IMR-90 (cell line): ENCODE data around the gene ANKRD34B. TPM values are rescaled to one million over a fixed set of nuclear protein-coding genes. Genes with fewer than 3 reads are reported as not detected.

ENCODE experiments used
- ATAC-seq: fragments of 200-7000 bp; cut with Tn5 transposase; 2 replicates; pipeline ENCODE4 v1.9.1; 2020; ENCODE audit warnings: low read depth, mild to moderate bottlenecking, moderate library complexity
- BruUV-seq: library from RNA; stranded (reverse); fragments of 400-500 nt; replicated peaks from 2 replicates; lab custom pipeline; 2021; lab: Mats Ljungman, UMichigan
- CTCF ChIA-PET: fragments of 300-600 bp; formaldehyde crosslinking; extraction: SDS; loops from one replicate; lab custom pipeline; 2021; ENCODE audit warnings: antibody characterized with exemption; lab: Yijun Ruan, JAX
- POLR2A ChIA-PET: fragments of 300-600 bp; sonication (Branson Sonifier 250); formaldehyde crosslinking; loops from one replicate; lab custom pipeline; 2022; ENCODE audit warnings: antibody characterized with exemption; ENCODE audit not compliant: unreplicated experiment; lab: Charles Lee
- DNase-seq: peaks from one replicate; pipeline ENCODE4 v3.0.0; 2013
- H2AFZ ChIP-seq: replicated peaks from 2 replicates; pipeline ENCODE3; 2013; ENCODE audit warnings: low read length, mild to moderate bottlenecking; ENCODE audit not compliant: poor library complexity
- H2AK5ac ChIP-seq: 2 replicates; pipeline ENCODE4 v1.6.1; 2013; ENCODE audit warnings: low read depth, low read length, inconsistent platforms
- H2AK9ac ChIP-seq: replicated peaks from 2 replicates; pipeline ENCODE3; 2013; ENCODE audit warnings: mild to moderate bottlenecking, low read depth, low read length, moderate library complexity; ENCODE audit not compliant: poor library complexity
- H2BK120ac ChIP-seq: 2 replicates; pipeline ENCODE4 v1.6.1; 2013; ENCODE audit warnings: low read depth, low read length, inconsistent platforms
- H2BK15ac ChIP-seq: 3 replicates; pipeline ENCODE4 v1.6.1; 2013; ENCODE audit warnings: low read depth, low read length, inconsistent platforms
- H2BK20ac ChIP-seq: 2 replicates; pipeline ENCODE4 v1.6.1; 2013; ENCODE audit warnings: low read depth, mild to moderate bottlenecking, inconsistent platforms, low read length, moderate library complexity
- H2BK5ac ChIP-seq: 2 replicates; pipeline ENCODE4 v1.6.1; 2013; ENCODE audit warnings: mild to moderate bottlenecking, low read depth, low read length, inconsistent platforms; ENCODE audit not compliant: poor library complexity, severe bottlenecking
- H3K14ac ChIP-seq: replicated peaks from 2 replicates; pipeline ENCODE4 v1.6.1; 2013; ENCODE audit warnings: low read depth, low read length, inconsistent platforms
- H3K18ac ChIP-seq: 2 replicates; pipeline ENCODE4 v1.6.1; 2013; ENCODE audit warnings: low read depth, low read length, control low read depth
- H3K23ac ChIP-seq: 2 replicates; pipeline ENCODE4 v1.6.1; 2013; ENCODE audit warnings: low read depth, low read length, inconsistent platforms
- H3K27ac ChIP-seq: 2 replicates; pipeline ENCODE4 v1.5.1; 2013; ENCODE audit warnings: mild to moderate bottlenecking, control low read depth, low read length; ENCODE audit not compliant: insufficient read depth
- H3K27me3 ChIP-seq: 2 replicates; pipeline ENCODE4 v1.6.1; 2013; ENCODE audit warnings: low read length; ENCODE audit not compliant: control insufficient read depth, insufficient read depth
- H3K36me3 ChIP-seq: 2 replicates; pipeline ENCODE4 v1.6.1; 2013; ENCODE audit warnings: low read length, mixed read lengths; ENCODE audit not compliant: control insufficient read depth, insufficient read depth
- H3K4ac ChIP-seq: 2 replicates; pipeline ENCODE4 v1.6.1; 2013; ENCODE audit warnings: low read depth, low read length, inconsistent platforms
- H3K4me1 ChIP-seq: 2 replicates; pipeline ENCODE4 v1.6.1; 2013; ENCODE audit warnings: low read length, mixed read lengths; ENCODE audit not compliant: control insufficient read depth, insufficient read depth
- H3K4me2 ChIP-seq: 2 replicates; pipeline ENCODE4 v1.6.1; 2013; ENCODE audit warnings: low read depth, mild to moderate bottlenecking, control low read depth, low read length, moderate library complexity
- H3K4me3 ChIP-seq: 2 replicates; pipeline ENCODE4 v1.5.1; 2013; ENCODE audit warnings: low read depth, mild to moderate bottlenecking, control low read depth, low read length, moderate library complexity; ENCODE audit not compliant: insufficient read depth
- H3K56ac ChIP-seq: 2 replicates; pipeline ENCODE4 v1.6.1; 2013; ENCODE audit warnings: low read length, inconsistent platforms; ENCODE audit not compliant: insufficient read depth; ENCODE audit errors: extremely low read depth
- H3K79me1 ChIP-seq, 2 experiments: 2 replicates each; pipeline ENCODE4 v1.6.1; 2013; ENCODE audit warnings: low read length in 2 of 2, inconsistent platforms in 1 of 2, low read depth in 1 of 2
- H3K9ac ChIP-seq: 2 replicates; pipeline ENCODE4 v1.6.1; 2013; ENCODE audit warnings: low read depth, low read length, control low read depth
- H3K9me1 ChIP-seq: 2 replicates; pipeline ENCODE4 v1.6.1; 2013; ENCODE audit warnings: low read length, inconsistent platforms; ENCODE audit not compliant: insufficient read depth
- H3K9me3 ChIP-seq: 2 replicates; pipeline ENCODE4 v1.6.1; 2013; ENCODE audit warnings: low read length; ENCODE audit not compliant: control insufficient read depth, insufficient read depth
- H4K20me1 ChIP-seq: 2 replicates; pipeline ENCODE4 v1.6.1; 2013; ENCODE audit warnings: low read length, inconsistent platforms; ENCODE audit not compliant: insufficient read depth
- H4K5ac ChIP-seq: 2 replicates; pipeline ENCODE4 v1.6.1; 2013; ENCODE audit warnings: mild to moderate bottlenecking, low read depth, low read length, control low read depth
- H4K8ac ChIP-seq, 2 experiments: 2 replicates each; pipeline ENCODE4 v1.6.1; 2013; ENCODE audit warnings: low read depth in 2 of 2, low read length in 2 of 2, control low read depth in 1 of 2, inconsistent platforms in 1 of 2
- H4K91ac ChIP-seq: 2 replicates; pipeline ENCODE4 v1.6.1; 2013; ENCODE audit warnings: low read depth, low read length, inconsistent platforms; ENCODE audit not compliant: insufficient read depth
- BHLHE40 ChIP-seq: fragments of 150-350 bp; IDR thresholded peaks from 2 replicates; pipeline ENCODE4 v1.6.1; 2016; ENCODE audit warnings: mild to moderate bottlenecking, low read depth, low read length
- CEBPB ChIP-seq: IDR thresholded peaks from 2 replicates; pipeline ENCODE4 v1.6.1; 2012; ENCODE audit warnings: low read depth, low read length, improper control_type of control experiment
- CHD1 ChIP-seq: IDR thresholded peaks from 2 replicates; pipeline ENCODE4 v1.6.1; 2012; ENCODE audit warnings: low read depth, low read length, improper control_type of control experiment
- CTCF ChIP-seq: conservative IDR thresholded peaks from 2 replicates; pipeline ENCODE4 v1.5.1; 2012; ENCODE audit warnings: mild to moderate bottlenecking, low read depth, low read length, improper control_type of control experiment
- ELK1 ChIP-seq: fragments of 150-350 bp; IDR thresholded peaks from 2 replicates; pipeline ENCODE4 v1.6.1; 2016; ENCODE audit warnings: low read depth, mild to moderate bottlenecking, low read length, moderate library complexity, borderline replicate concordance
- FOS ChIP-seq: fragments of 150-350 bp; IDR thresholded peaks from 2 replicates; pipeline ENCODE4 v1.6.1; 2016; ENCODE audit warnings: low read depth, low read length
- MAFK ChIP-seq: IDR thresholded peaks from 2 replicates; pipeline ENCODE4 v1.6.1; 2012; ENCODE audit warnings: low read depth, low read length, improper control_type of control experiment
- MAZ ChIP-seq: IDR thresholded peaks from 2 replicates; pipeline ENCODE4 v1.6.1; 2012; ENCODE audit warnings: low read depth, mild to moderate bottlenecking, low read length, improper control_type of control experiment, moderate library complexity, borderline replicate concordance
- MXI1 ChIP-seq: IDR thresholded peaks from 2 replicates; pipeline ENCODE4 v1.6.1; 2012; ENCODE audit warnings: low read depth, mild to moderate bottlenecking, low read length, moderate library complexity, borderline replicate concordance
- NFE2L2 ChIP-seq: fragments of 150-350 bp; IDR thresholded peaks from 2 replicates; pipeline ENCODE4 v1.6.1; 2016; ENCODE audit warnings: low read depth, mild to moderate bottlenecking, low read length
- POLR2A ChIP-seq: IDR thresholded peaks from 2 replicates; pipeline ENCODE4 v1.6.1; 2012; ENCODE audit warnings: mild to moderate bottlenecking, low read depth, low read length
- RAD21 ChIP-seq: IDR thresholded peaks from 2 replicates; pipeline ENCODE4 v1.6.1; 2012; ENCODE audit warnings: low read length, improper control_type of control experiment
- RCOR1 ChIP-seq: IDR thresholded peaks from 2 replicates; pipeline ENCODE4 v1.6.1; 2012; ENCODE audit warnings: mild to moderate bottlenecking, low read length, improper control_type of control experiment; ENCODE audit not compliant: insufficient replicate concordance
- RFX5 ChIP-seq: IDR thresholded peaks from 2 replicates; pipeline ENCODE4 v1.8.0; 2012; ENCODE audit warnings: low read depth, mild to moderate bottlenecking, low read length, moderate library complexity
- SMC3 ChIP-seq: fragments of 150-350 bp; IDR thresholded peaks from 2 replicates; pipeline ENCODE4 v1.6.1; 2016; ENCODE audit warnings: low read depth, mild to moderate bottlenecking, antibody characterized with exemption, low read length, moderate library complexity
- WGBS, 2 experiments: methylation state at CpG; one replicate each; pipeline versions ENCODE4 v1.1.5 to v1.1.7; 2013; ENCODE audit warnings: missing lambda C conversion rate in 2 of 2; ENCODE audit not compliant: insufficient read length in 1 of 2; ENCODE audit errors: extremely low coverage in 2 of 2; 5-methylcytosine and 5-hydroxymethylcytosine counted together
- dilution Hi-C: fragments of 300-500 bp; cut with HindIII; formaldehyde crosslinking; loops from one replicate; pipeline ENCODE4 v1.14.3; 2018; ENCODE audit warnings: low sequenced_read_pairs; ENCODE audit not compliant: unreplicated experiment
- in situ Hi-C: fragments of 300-500 bp; cut with MboI; formaldehyde crosslinking; loops from 3 replicates; pipeline ENCODE4 v1.14.3; 2019; ENCODE audit warnings: low sequenced_read_pairs, inconsistent platforms, mixed read lengths
- intact Hi-C: fragments of 100-400 bp; cut with micrococcal nuclease; formaldehyde crosslinking; loops from 2 replicates; pipeline ENCODE4 v1.10.0; 2022
- polyA plus RNA-seq, 3 experiments: library from polyadenylated mRNA; depleted of rRNA; stranded (reverse); fragments of >200 nt; gene quantifications; 2 replicates each; pipeline ENCODE4 v1.2.3, GENCODE V29; 2012; ENCODE audit warnings: low replicate concordance in 1 of 3
- total RNA-seq: library from RNA; depleted of rRNA; stranded (reverse); fragments of >200 nt; gene quantifications from 2 replicates; pipeline ENCODE4 v1.2.3, GENCODE V29; 2012
- TF ChIP-seq, protein P1 (sequence below): fragments of 150-350 bp; IDR thresholded peaks from 2 replicates; pipeline ENCODE4 v1.6.1; 2017; ENCODE audit warnings: mild to moderate bottlenecking, antibody characterized with exemption, low read length, low read depth

Gene ANKRD34B
- total and polyA plus RNA-seq, 2 of the 4 experiments (the other 2 are of a cell fraction), result not detected

DNA sequence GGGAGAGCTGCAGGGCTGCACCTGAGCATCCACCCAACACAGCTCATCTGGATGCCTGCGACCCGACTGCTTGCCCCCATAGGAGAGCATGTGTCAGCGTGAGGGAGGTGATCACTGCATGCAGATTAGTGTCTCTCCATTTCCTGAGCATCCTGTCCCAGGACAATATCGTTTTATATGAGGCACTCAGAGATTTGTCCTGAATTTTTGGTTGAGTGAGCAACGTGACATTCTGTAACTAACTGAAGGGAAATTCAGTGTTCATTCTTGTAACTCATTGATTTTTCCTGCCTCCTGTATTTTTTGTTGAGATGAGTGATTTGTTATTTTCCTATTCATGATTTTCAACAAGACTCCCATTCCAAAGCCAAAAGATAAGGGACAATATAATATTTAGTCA lies 20.7 kb upstream of the ANKRD34B start:
- in situ Hi-C loops, result no loop called here
- no peak overlapping the region for H4K5ac ChIP-seq
- no peak overlapping the region for H3K18ac ChIP-seq
- no peak overlapping the region for H3K56ac ChIP-seq
- WGBS, 2 experiments, result no CpG with 5 or more reads among the region's 5 CpGs
- no peak overlapping the region for H2AK5ac ChIP-seq
- no peak overlapping the region for H3K27ac ChIP-seq
- no peak overlapping the region for H3K14ac ChIP-seq
- H3K9ac ChIP-seq, result no peak overlapping the region
- POLR2A ChIA-PET, result no interaction called here
- no peak overlapping the region for H2BK5ac ChIP-seq
- no peaks in the 10 kb centered on the region for H3K36me3 ChIP-seq
- no TSS peak for BruUV-seq
- TF ChIP-seq RFX5 (no peak), FOS (no peak), MAZ (no peak), SMC3 (no peak), NFE2L2 (no peak), CTCF (no peak), MXI1 (no peak), POLR2A (no peak), RCOR1 (no peak), CEBPB (no peak), ELK1 (no peak), CHD1 (no peak), BHLHE40 (no peak), MAFK (no peak), RAD21 (no peak)
- TF ChIP-seq, protein P1, sequence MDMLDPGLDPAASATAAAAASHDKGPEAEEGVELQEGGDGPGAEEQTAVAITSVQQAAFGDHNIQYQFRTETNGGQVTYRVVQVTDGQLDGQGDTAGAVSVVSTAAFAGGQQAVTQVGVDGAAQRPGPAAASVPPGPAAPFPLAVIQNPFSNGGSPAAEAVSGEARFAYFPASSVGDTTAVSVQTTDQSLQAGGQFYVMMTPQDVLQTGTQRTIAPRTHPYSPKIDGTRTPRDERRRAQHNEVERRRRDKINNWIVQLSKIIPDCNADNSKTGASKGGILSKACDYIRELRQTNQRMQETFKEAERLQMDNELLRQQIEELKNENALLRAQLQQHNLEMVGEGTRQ, result no peak
- H4K91ac ChIP-seq, result no peak overlapping the region
- no peak overlapping the region for H4K8ac ChIP-seq
- H3K9me3 ChIP-seq, result no peaks in the 10 kb centered on the region
- no peaks in the 10 kb centered on the region for H3K9me1 ChIP-seq
- no peaks in the 10 kb centered on the region for H3K27me3 ChIP-seq
- CTCF ChIA-PET, result no interaction called here
- intact Hi-C loops, result no loop called here
- H2BK15ac ChIP-seq, result no peak overlapping the region
- no peak overlapping the region for H2BK120ac ChIP-seq
- H3K79me1 ChIP-seq, result no peaks in the 10 kb centered on the region
- no peak overlapping the region for H3K4me2 ChIP-seq
- no peak overlapping the region for H2AFZ ChIP-seq
- H2BK20ac ChIP-seq, result no peak overlapping the region
- ATAC-seq (no peak), DNase-seq (no peak)
- no peak overlapping the region for H3K23ac ChIP-seq
- H3K4ac ChIP-seq, result no peak overlapping the region
- dilution Hi-C loops, result no loop called here
- H4K20me1 ChIP-seq, result no peaks in the 10 kb centered on the region
- no peak overlapping the region for H3K4me3 ChIP-seq
- H2AK9ac ChIP-seq, result no peak overlapping the region
- H3K4me1 ChIP-seq, result no peaks in the 10 kb centered on the region
